BJ (cell line): ENCODE data around the gene CHRNB2. TPM values are rescaled to one million over a fixed set of nuclear protein-coding genes. Genes with fewer than 3 reads are reported as not detected.

Source experiments
- CTCF ChIA-PET: fragments of 350-600 bp; formaldehyde crosslinking; extraction: SDS; loops from one replicate; lab custom pipeline; 2021; ENCODE audit warnings: antibody characterized with exemption, inconsistent platforms; lab: Yijun Ruan, JAX
- POLR2A ChIA-PET: fragments of 300-600 bp; sonication (Branson Sonifier 250); formaldehyde crosslinking; extraction: SDS; loops from one replicate; lab custom pipeline; 2021; ENCODE audit warnings: antibody characterized with exemption; lab: Charles Lee
- DNase-seq: peaks from one replicate; pipeline ENCODE4 v3.0.0-alpha.2; 2011; ENCODE audit warnings: low read depth
- H3K27me3 ChIP-seq: 2 replicates; pipeline ENCODE4 v1.6.0; 2011; ENCODE audit warnings: low read length; ENCODE audit not compliant: control insufficient read depth, insufficient read depth
- H3K36me3 ChIP-seq: 2 replicates; pipeline ENCODE4 v1.5.1; 2011; ENCODE audit warnings: low read length; ENCODE audit not compliant: control insufficient read depth, insufficient read depth
- H3K4me3 ChIP-seq: 2 replicates; pipeline ENCODE4 v1.5.1; 2011; ENCODE audit warnings: low read depth, mild to moderate bottlenecking, control low read depth, low read length
- CTCF ChIP-seq: IDR thresholded peaks from 2 replicates; pipeline ENCODE4 v1.5.1; 2011; ENCODE audit warnings: low read depth, mild to moderate bottlenecking, control low read depth, inconsistent platforms, low read length, moderate library complexity; ENCODE audit not compliant: insufficient read depth
- polyA plus RNA-seq: library from polyadenylated mRNA; depleted of rRNA; stranded (reverse); fragments of >200 nt; gene quantifications from 2 replicates; pipeline ENCODE4 v1.2.3, GENCODE V29; 2011

The CHRNB2 gene
- polyA plus RNA-seq, 1 experiment: 0.06 TPM

- peaks cover 14% of the 10 kb centered on the region for H3K27me3 ChIP-seq
- TF ChIP-seq CTCF: no peak
- no peak overlapping the region for H3K4me3 ChIP-seq
- DNase-seq: no peak
- ChIA-PET CTCF (no interaction called here), POLR2A (no interaction called here)
- H3K36me3 ChIP-seq: no peaks in the 10 kb centered on the region
Observed at GRCh38 chr1:154539486-154540483, 27.8 kb upstream of the CHRNB2 start.

DNA sequence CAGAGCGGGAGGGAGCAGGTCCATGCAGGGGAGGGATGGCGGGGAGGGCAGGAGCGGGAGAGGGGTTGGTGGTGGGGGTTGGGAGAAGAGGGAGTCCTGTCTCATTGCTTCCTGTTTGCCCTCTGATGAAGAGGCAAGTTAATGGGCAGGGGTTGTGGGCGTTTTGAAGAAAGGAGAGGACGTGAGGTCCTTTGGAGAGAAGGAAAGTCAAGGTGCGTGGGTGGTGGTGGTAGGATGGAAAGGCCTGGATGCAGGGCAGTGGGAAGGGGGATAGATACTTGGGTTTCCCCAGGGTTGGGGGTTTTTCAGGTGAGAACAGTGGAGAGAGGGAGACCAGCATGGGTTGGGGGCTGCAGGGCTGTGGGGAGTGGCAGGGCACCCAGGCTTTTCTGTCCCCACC, 26.3 kb upstream of the CHRNB2 start:
- Histone ChIP-seq H3K36me3 (no peaks in the 10 kb centered on the region), H3K27me3 (peaks cover 13% of the 10 kb centered on the region), H3K4me3 (no peak overlapping the region)
- TF ChIP-seq CTCF: no peak
- POLR2A ChIA-PET: no interaction called here
- no peak for DNase-seq
- CTCF ChIA-PET: interaction anchor here (1.8 kb wide), 1 partner anchor 18 kb away, joined by 4 read pairs; no protein-coding TSS in a partner anchor

- Histone ChIP-seq H3K27me3 (peaks cover 5% of the 10 kb centered on the region; the same call in 1 of the 2 replicates), H3K4me3 (no peak overlapping the region), H3K36me3 (peaks cover 15% of the 10 kb centered on the region)
- peak; percentile 75 for TF ChIP-seq CTCF
- POLR2A ChIA-PET: interaction anchor here (0.6 kb wide), 1 partner anchor 678 kb away, joined by 3 read pairs; no protein-coding TSS in a partner anchor
- DNase-seq: no peak
- CTCF ChIA-PET: interaction anchor here (0.6 to 4.8 kb wide), 19 partner anchors 9 to 1198 kb away, joined by 3 to 43 read pairs (median 3); partner anchors contain the start of genes PGLYRP4 and UBE2Q1
Observed at GRCh38 chr1:154546264-154547063, 21.1 kb upstream of the CHRNB2 start.

DNA sequence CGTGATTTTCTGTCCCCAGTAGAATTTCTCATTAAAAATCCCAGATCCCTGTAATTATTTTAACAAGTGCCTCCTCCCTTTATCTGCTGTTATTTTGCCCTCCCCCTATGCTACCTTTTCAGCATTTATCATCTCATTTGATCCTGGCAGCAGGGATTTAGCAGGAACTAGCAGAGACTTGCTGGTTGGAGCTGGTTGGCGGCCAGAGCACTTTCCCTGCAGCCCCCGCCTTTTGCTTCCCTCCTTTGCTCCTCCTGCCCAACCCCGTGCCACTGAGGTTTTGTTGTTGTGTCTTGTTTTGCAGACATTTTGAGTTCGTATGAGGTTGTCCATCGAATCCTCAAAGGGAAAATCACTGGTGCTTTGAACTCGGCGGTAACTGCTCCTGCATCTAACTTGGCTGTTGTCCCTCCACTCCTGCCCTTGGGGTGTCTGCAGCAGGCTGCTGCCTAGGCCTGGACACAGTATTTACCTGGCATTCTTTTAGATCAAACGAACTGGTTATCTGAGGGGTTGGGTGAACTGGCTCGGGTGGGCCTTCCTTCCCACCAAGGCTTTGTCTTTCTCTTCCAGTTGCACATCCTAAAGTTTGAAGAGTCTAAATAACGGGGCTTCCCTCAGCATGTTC, 20.4 kb upstream of the CHRNB2 start:
- TF ChIP-seq CTCF: no peak
- no peak overlapping the region for H3K4me3 ChIP-seq
- ChIA-PET CTCF (interaction anchor here (0.6 to 4.8 kb wide), 16 partner anchors 8 to 1199 kb away, joined by 3 to 43 read pairs (median 4); partner anchors contain the start of genes PGLYRP4 and UBE2Q1), POLR2A (interaction anchor here (0.6 kb wide), 1 partner anchor 678 kb away, joined by 3 read pairs; no protein-coding TSS in a partner anchor)
- no peak for DNase-seq
- peaks cover 20% of the 10 kb centered on the region for H3K36me3 ChIP-seq
- peaks cover 5% of the 10 kb centered on the region; the same call in 1 of the 2 replicates for H3K27me3 ChIP-seq
